Tibial nerve (tissue), 4 donors: ENCODE measurements around the gene RHOG. TPM values are rescaled to one million over a fixed set of nuclear protein-coding genes. Genes with fewer than 3 reads are reported as not detected.
A peak's percentile ranks its signal among the peaks of the same experiment; 100 is the strongest.

Experiments
- DNase-seq, 2 donors: peaks; one replicate each; pipeline ENCODE4 v3.0.0-alpha.2; 2019; ENCODE audit warnings: low spot score in 2 of 2
- H3K27ac ChIP-seq, 4 donors: fragments of 200-600 bp; sonication (generic) in 3 of 4; one replicate each; pipeline ENCODE4 v1.5.1; 2017 to 2019; ENCODE audit warnings: mild to moderate bottlenecking in 1 of 4
- H3K27me3 ChIP-seq, 2 donors: fragments of 200-600 bp; sonication (generic) in 1 of 2; one replicate each; pipeline versions ENCODE4 v1.5.1 to v1.6.0; 2017 to 2019
- H3K36me3 ChIP-seq, 3 donors: fragments of 200-600 bp; sonication (generic); one replicate each; pipeline ENCODE4 v1.5.1; 2018 to 2019
- H3K4me1 ChIP-seq, 4 donors: fragments of 200-600 bp; sonication (generic) in 3 of 4; one replicate each; pipeline ENCODE4 v1.5.1; 2017 to 2019
- H3K4me3 ChIP-seq, 4 donors: fragments of 200-600 bp; sonication (generic) in 3 of 4; one replicate each; pipeline ENCODE4 v1.5.1; 2017 to 2019; ENCODE audit warnings: mild to moderate bottlenecking in 1 of 4, moderate library complexity in 1 of 4
- H3K9me3 ChIP-seq, 4 donors: fragments of 200-600 bp; sonication (generic) in 3 of 4; one replicate each; pipeline ENCODE4 v1.5.1; 2017 to 2019
- EP300 ChIP-seq, 2 donors: sonication (generic); formaldehyde crosslinking; IDR thresholded peaks; one replicate each; pipeline ENCODE4 v1.6.1; 2017; ENCODE audit warnings: antibody characterized with exemption in 2 of 2, mild to moderate bottlenecking in 1 of 2
- POLR2A ChIP-seq, 2 donors: fragments of 450-650 bp; IDR thresholded peaks; one replicate each; pipeline ENCODE4 v1.6.1; 2017; ENCODE audit warnings: antibody characterized with exemption in 2 of 2, mild to moderate bottlenecking in 2 of 2, moderate library complexity in 2 of 2
- WGBS, 2 donors: methylation state at CpG; one replicate each; pipeline ENCODE4 v1.1.5; 2018; 5-methylcytosine and 5-hydroxymethylcytosine counted together
- total RNA-seq, 4 donors: library from RNA; depleted of rRNA; stranded (reverse); fragments of >200 nt; gene quantifications; one replicate each; pipeline ENCODE4 v1.1.0, GENCODE V29; 2016
- TF ChIP-seq, protein P1 (sequence below), 5 experiments: fragments of 200-600 bp in 3 of 5; fragments of 450-650 bp in 2 of 5; sonication (generic) in 3 of 5; IDR thresholded peaks; one replicate each; pipeline ENCODE4 v1.5.1; 2016 to 2019; ENCODE audit warnings: antibody characterized with exemption in 5 of 5, mild to moderate bottlenecking in 3 of 5, moderate library complexity in 2 of 5

RHOG gene
- total RNA-seq, 4 donors from 2014 or later: 35.2 to 92.7 (median 66.0) TPM

- H3K4me3 ChIP-seq: no peak overlapping the region
- H3K36me3 ChIP-seq: peaks cover 0 to 49% (median 13%) of the 10 kb centered on the region in 3 donors
- TF ChIP-seq EP300 (IDR thresholded peaks at IDR 0.05) (no peak), POLR2A (IDR thresholded peaks at IDR 0.05) (no peak)
- TF ChIP-seq, protein P1, sequence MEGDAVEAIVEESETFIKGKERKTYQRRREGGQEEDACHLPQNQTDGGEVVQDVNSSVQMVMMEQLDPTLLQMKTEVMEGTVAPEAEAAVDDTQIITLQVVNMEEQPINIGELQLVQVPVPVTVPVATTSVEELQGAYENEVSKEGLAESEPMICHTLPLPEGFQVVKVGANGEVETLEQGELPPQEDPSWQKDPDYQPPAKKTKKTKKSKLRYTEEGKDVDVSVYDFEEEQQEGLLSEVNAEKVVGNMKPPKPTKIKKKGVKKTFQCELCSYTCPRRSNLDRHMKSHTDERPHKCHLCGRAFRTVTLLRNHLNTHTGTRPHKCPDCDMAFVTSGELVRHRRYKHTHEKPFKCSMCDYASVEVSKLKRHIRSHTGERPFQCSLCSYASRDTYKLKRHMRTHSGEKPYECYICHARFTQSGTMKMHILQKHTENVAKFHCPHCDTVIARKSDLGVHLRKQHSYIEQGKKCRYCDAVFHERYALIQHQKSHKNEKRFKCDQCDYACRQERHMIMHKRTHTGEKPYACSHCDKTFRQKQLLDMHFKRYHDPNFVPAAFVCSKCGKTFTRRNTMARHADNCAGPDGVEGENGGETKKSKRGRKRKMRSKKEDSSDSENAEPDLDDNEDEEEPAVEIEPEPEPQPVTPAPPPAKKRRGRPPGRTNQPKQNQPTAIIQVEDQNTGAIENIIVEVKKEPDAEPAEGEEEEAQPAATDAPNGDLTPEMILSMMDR (IDR thresholded peaks at IDR 0.05): no peak
- peaks cover 0 to 58% (median 42%) of the 10 kb centered on the region in 4 donors for H3K4me1 ChIP-seq
- no peaks in the 10 kb centered on the region for H3K27me3 ChIP-seq
- peak overlapping the region in 2 of 4 donors; percentile 1 to 2 for H3K27ac ChIP-seq
- no peaks in the 10 kb centered on the region for H3K9me3 ChIP-seq
- WGBS, 2 donors: 78 to 81% methylated on average over 13 of the region's 13 CpGs
- no peak for DNase-seq
These were observed 9.2 kb downstream of the RHOG start for GRCh38 chr11:3831378-3832239.

GRCh38 chr11:3830730-3831129 is 10.0 kb downstream of the RHOG start:
- 68 to 87% methylated on average over 1 of the region's 1 CpG for WGBS, 2 donors
- TF ChIP-seq, protein P1 (IDR thresholded peaks at IDR 0.05): no peak
- no peak for TF ChIP-seq EP300 (IDR thresholded peaks at IDR 0.05)
- no peak for TF ChIP-seq POLR2A (IDR thresholded peaks at IDR 0.05)
- H3K4me3 ChIP-seq: no peak overlapping the region
- no peaks in the 10 kb centered on the region for H3K27me3 ChIP-seq
- H3K36me3 ChIP-seq: peaks cover 0 to 58% (median 14%) of the 10 kb centered on the region in 3 donors
- H3K27ac ChIP-seq: peak overlapping the region in 2 of 4 donors; percentile 1 to 2
- H3K4me1 ChIP-seq: peaks cover 0 to 56% (median 38%) of the 10 kb centered on the region in 4 donors
- H3K9me3 ChIP-seq: no peaks in the 10 kb centered on the region
- no peak for DNase-seq

- Histone ChIP-seq H3K9me3 (no peaks in the 10 kb centered on the region), H3K27ac (no peak overlapping the region), H3K4me1 (peaks cover 0 to 49% (median 32%) of the 10 kb centered on the region in 4 donors), H3K4me3 (no peak overlapping the region), H3K36me3 (peaks cover 0 to 61% (median 14%) of the 10 kb centered on the region in 3 donors), H3K27me3 (no peaks in the 10 kb centered on the region)
- TF ChIP-seq, protein P1 (IDR thresholded peaks at IDR 0.05): no peak
- TF ChIP-seq POLR2A (IDR thresholded peaks at IDR 0.05) (no peak), EP300 (IDR thresholded peaks at IDR 0.05) (no peak)
- 96 to 100% methylated on average over 3 of the region's 3 CpGs for WGBS, 2 donors
- no peak for DNase-seq
These were observed 10.7 kb downstream of the RHOG start for GRCh38 chr11:3830088-3830487.

- 82 to 86% methylated on average over 35 of the region's 35 CpGs for WGBS, 2 donors
- Histone ChIP-seq H3K36me3 (peaks cover 0 to 73% (median 14%) of the 10 kb centered on the region in 3 donors), H3K4me1 (peaks cover 0 to 25% (median 17%) of the 10 kb centered on the region in 4 donors), H3K9me3 (no peaks in the 10 kb centered on the region), H3K27ac (peak overlapping the region in 2 of 4 donors; percentile 52 to 60), H3K27me3 (no peaks in the 10 kb centered on the region), H3K4me3 (no peak overlapping the region)
- DNase-seq: no peak
- TF ChIP-seq, protein P1 (IDR thresholded peaks at IDR 0.05): no peak
- TF ChIP-seq EP300 (IDR thresholded peaks at IDR 0.05) (no peak), POLR2A (IDR thresholded peaks at IDR 0.05) (no peak)
These were observed 13.1 kb downstream of the RHOG start for GRCh38 chr11:3827434-3828186.
